HG03039 (cell line): ENCODE results near the gene SPNS3.

Experiments used
- ATAC-seq: cut with Tn5 transposase; IDR thresholded peaks from one replicate; pipeline ENCODE4 v1.9.1; 2021; ENCODE audit warnings: mild to moderate bottlenecking, moderate library complexity; ENCODE audit not compliant: unreplicated experiment

SPNS3 gene

GRCh38 chr17:4525691-4526397, 92.1 kb downstream of the SPNS3 start:
- ATAC-seq: no peak

- ATAC-seq: no peak
Measured at GRCh38 chr17:4527134-4527533, 93.4 kb downstream of the SPNS3 start.

GRCh38 chr17:4527566-4528125, 93.9 kb downstream of the SPNS3 start:
- ATAC-seq: no peak

GRCh38 chr17:4529533-4530152, 95.9 kb downstream of the SPNS3 start:
- no peak for ATAC-seq

GRCh38 chr17:4530799-4531730, 97.3 kb downstream of the SPNS3 start:
- ATAC-seq: no peak

GRCh38 chr17:4531988-4532736, 98.4 kb downstream of the SPNS3 start:
- no peak for ATAC-seq

GRCh38 chr17:4532860-4533522, 99.3 kb downstream of the SPNS3 start:
- ATAC-seq: no peak

GRCh38 chr17:4533523-4534504, 100.1 kb downstream of the SPNS3 start:
- ATAC-seq: no peak

GRCh38 chr17:4534515-4534914, 100.8 kb downstream of the SPNS3 start:
- no peak for ATAC-seq

- ATAC-seq: no peak
Measured at GRCh38 chr17:4534928-4535666, 101.4 kb downstream of the SPNS3 start.

- ATAC-seq: no peak
Measured at GRCh38 chr17:4535667-4536258, 102.0 kb downstream of the SPNS3 start.

GRCh38 chr17:4536259-4536741, 102.6 kb downstream of the SPNS3 start:
- ATAC-seq: no peak

GRCh38 chr17:4536742-4537411, 103.1 kb downstream of the SPNS3 start:
- no peak for ATAC-seq
